ENCODE data around the gene ITM2A. TPM values are rescaled to one million over a fixed set of nuclear protein-coding genes. Genes with fewer than 3 reads are reported as not detected.

Gene ITM2A
- total RNA-seq, 1 donor from 2014 or later, result 5.8 TPM

DNA sequence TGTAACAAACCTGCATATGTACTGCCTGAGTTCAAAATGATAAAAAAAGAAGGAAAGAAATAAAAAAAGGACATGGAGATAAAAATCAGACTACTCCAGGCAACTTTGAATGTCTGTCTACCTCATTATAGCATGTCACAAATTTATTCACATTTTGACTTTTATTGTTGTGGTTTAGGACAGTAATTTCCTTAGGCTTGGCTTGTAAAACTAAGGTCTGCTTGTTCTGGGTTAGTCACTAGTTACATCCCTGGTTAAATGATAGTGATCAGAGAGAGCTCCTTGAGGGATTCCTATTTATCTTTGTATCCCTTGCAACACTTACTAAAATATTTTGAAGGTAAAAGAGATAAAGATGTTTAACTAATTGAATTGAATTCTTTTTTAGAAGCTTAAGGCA, 42.5 kb upstream of the ITM2A start:
- no peak for TF ChIP-seq CTCF (IDR thresholded peaks at IDR 0.05; ENCODE audit: partially characterized antibody, unreplicated experiment)
- Mint-ChIP-seq H3K36me3 (ENCODE audit: unreplicated experiment) (no peaks in the 10 kb centered on the region), H3K27me3 (ENCODE audit: unreplicated experiment) (no peaks in the 10 kb centered on the region), H3K4me1 (ENCODE audit: low read depth, unreplicated experiment) (no peaks in the 10 kb centered on the region), H3K4me3 (ENCODE audit: unreplicated experiment) (no peak overlapping the region), H3K9me3 (ENCODE audit: unreplicated experiment) (no peaks in the 10 kb centered on the region), H3K27ac (ENCODE audit: unreplicated experiment) (no peak overlapping the region)
- DNase-seq, result no peak

DNA sequence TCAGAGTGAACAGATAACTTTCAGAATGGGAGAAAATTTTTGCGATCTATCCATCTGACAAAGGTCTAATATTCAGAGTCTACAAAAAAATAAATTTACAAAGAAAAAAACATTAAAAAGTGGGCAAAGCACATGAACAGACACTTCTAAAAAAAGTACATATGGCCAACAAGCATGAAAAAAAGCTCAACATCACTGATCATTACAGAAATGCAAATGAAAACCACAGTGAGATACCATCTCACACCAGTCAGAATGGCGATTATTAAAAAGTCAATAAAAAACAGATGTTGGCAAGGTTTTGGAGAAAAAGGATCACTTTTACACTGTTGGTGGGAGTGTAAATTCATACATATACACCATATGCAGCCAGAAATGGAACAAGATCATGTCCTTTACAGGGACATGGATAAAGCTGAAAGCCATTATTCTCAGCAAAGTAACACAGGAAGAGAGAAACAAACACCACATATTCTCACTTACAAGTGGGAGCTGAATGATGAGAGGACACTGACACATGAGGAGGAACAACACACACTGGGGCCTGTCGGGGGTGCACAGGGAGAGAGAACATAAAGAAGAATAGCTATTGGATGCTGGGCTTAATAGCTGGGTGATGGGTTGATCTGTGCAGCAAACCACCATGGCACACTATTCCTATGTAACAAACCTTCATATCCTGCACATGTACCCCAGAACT, 41.6 kb upstream of the ITM2A start:
- H3K9me3 Mint-ChIP-seq (ENCODE audit: unreplicated experiment), result no peaks in the 10 kb centered on the region

DNA sequence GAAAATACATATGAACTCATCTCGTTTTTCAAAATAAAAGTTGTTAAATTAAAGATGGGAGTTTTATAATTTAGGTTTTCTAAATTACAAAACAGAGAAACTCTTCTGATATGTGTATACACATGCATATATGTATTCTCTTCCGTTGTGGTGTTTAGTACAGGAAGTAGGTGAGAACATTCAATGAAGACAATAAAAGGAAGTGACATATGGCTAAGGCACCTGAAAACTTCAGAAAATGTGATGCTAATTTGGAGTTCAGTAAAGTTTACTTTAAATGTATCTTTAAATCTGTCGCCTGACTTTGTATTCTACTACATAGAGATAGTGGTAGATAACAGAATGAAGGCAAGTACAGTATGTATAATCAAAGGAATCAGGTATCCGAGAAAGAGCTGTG, 33.5 kb upstream of the ITM2A start:
- Mint-ChIP-seq H3K27me3 (ENCODE audit: unreplicated experiment) (no peaks in the 10 kb centered on the region), H3K4me1 (ENCODE audit: low read depth, unreplicated experiment) (no peaks in the 10 kb centered on the region), H3K27ac (ENCODE audit: unreplicated experiment) (no peak overlapping the region), H3K36me3 (ENCODE audit: unreplicated experiment) (no peaks in the 10 kb centered on the region), H3K4me3 (ENCODE audit: unreplicated experiment) (no peak overlapping the region), H3K9me3 (ENCODE audit: unreplicated experiment) (no peaks in the 10 kb centered on the region)
- no peak for TF ChIP-seq CTCF (IDR thresholded peaks at IDR 0.05; ENCODE audit: partially characterized antibody, unreplicated experiment)
- no peak for DNase-seq

More for the DNA sequence above, 41.6 kb upstream of the ITM2A start:
- no peak overlapping the region for H3K4me3 Mint-ChIP-seq (ENCODE audit: unreplicated experiment)
- no peak for TF ChIP-seq CTCF (IDR thresholded peaks at IDR 0.05; ENCODE audit: partially characterized antibody, unreplicated experiment)
- no peaks in the 10 kb centered on the region for H3K36me3 Mint-ChIP-seq (ENCODE audit: unreplicated experiment)
- no peak overlapping the region for H3K27ac Mint-ChIP-seq (ENCODE audit: unreplicated experiment)
- H3K4me1 Mint-ChIP-seq (ENCODE audit: low read depth, unreplicated experiment), result no peaks in the 10 kb centered on the region
- no peaks in the 10 kb centered on the region for H3K27me3 Mint-ChIP-seq (ENCODE audit: unreplicated experiment)
- no peak for DNase-seq

DNA sequence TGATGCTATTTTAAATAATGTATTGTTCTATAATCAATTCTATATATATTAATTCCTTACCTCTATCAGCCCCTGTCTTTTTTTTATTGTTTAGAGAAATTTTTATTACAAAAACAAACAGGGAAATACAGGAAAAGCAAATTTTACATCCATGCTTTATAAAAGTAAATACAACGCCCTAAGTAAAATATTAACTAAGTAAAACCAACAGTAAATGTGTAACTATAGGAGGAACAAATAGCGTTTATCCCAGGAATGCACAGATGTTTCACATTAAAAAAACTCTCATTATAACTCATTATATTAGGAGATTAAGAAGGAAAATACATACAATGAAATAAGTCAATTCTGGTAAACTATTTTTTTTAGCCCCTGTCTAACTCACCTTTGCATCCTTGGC, 8.2 kb upstream of the ITM2A start:
- Mint-ChIP-seq H3K27ac (ENCODE audit: unreplicated experiment) (no peak overlapping the region), H3K4me1 (ENCODE audit: low read depth, unreplicated experiment) (no peaks in the 10 kb centered on the region), H3K9me3 (ENCODE audit: unreplicated experiment) (peaks cover 1% of the 10 kb centered on the region), H3K36me3 (ENCODE audit: unreplicated experiment) (no peaks in the 10 kb centered on the region), H3K4me3 (ENCODE audit: unreplicated experiment) (no peak overlapping the region), H3K27me3 (ENCODE audit: unreplicated experiment) (peaks cover 2% of the 10 kb centered on the region)
- no peak for TF ChIP-seq CTCF (IDR thresholded peaks at IDR 0.05; ENCODE audit: partially characterized antibody, unreplicated experiment)
- DNase-seq, result no peak

- H3K27ac Mint-ChIP-seq (ENCODE audit: unreplicated experiment), result no peak overlapping the region
Measured at GRCh38 chrX:79371640-79372039, 4.5 kb upstream of the ITM2A start.

More at GRCh38 chrX:79371640-79372039, 4.5 kb upstream of the ITM2A start:
- peaks cover 2% of the 10 kb centered on the region for H3K27me3 Mint-ChIP-seq (ENCODE audit: unreplicated experiment)
- TF ChIP-seq CTCF (IDR thresholded peaks at IDR 0.05; ENCODE audit: partially characterized antibody, unreplicated experiment), result no peak
- H3K4me3 Mint-ChIP-seq (ENCODE audit: unreplicated experiment), result no peak overlapping the region
- no peak for DNase-seq
- peaks cover 3% of the 10 kb centered on the region for H3K9me3 Mint-ChIP-seq (ENCODE audit: unreplicated experiment)
- H3K36me3 Mint-ChIP-seq (ENCODE audit: unreplicated experiment), result no peaks in the 10 kb centered on the region
- peaks cover under 1% of the 10 kb centered on the region for H3K4me1 Mint-ChIP-seq (ENCODE audit: low read depth, unreplicated experiment)
